NCI-H774 (cell line): ENCODE measurements around the gene MRGPRF.
"Not testable (repeated sequence)": the region's sequence is repeated elsewhere in the genome, so short reads cannot be mapped to it uniquely, and the experiment has no call there.

Source experiments
- DNase-seq: peaks from one replicate; lab custom pipeline; 2025; lab: John Stamatoyannopoulos, UW

MRGPRF gene

GRCh38 chr11:69002570-69003231 lies 10.3 kb downstream of the MRGPRF start:
- no peak for DNase-seq

DNA sequence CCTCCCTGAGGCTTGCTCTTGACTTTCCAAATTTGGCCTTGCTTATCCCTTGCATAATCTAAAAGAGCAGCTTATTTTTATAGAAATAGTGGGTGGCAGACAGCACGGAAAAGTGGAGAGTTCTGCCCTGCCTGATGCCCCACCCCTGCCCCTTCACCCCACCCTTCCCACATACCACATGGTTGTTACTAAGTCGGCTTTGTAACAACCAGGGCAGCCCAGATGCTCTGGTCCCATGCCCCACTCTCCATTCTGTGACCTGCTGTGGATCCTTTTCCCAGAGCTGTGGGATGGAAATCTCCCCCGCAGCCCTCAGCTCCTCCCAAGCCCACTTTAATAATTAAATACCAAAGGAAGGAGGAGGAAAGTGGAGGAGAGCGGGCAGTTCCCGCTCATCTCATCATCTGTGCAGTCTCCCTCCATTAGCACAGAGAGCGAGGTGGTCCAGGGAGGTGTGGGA lies 10.9 kb downstream of the MRGPRF start:
- no peak for DNase-seq

DNA sequence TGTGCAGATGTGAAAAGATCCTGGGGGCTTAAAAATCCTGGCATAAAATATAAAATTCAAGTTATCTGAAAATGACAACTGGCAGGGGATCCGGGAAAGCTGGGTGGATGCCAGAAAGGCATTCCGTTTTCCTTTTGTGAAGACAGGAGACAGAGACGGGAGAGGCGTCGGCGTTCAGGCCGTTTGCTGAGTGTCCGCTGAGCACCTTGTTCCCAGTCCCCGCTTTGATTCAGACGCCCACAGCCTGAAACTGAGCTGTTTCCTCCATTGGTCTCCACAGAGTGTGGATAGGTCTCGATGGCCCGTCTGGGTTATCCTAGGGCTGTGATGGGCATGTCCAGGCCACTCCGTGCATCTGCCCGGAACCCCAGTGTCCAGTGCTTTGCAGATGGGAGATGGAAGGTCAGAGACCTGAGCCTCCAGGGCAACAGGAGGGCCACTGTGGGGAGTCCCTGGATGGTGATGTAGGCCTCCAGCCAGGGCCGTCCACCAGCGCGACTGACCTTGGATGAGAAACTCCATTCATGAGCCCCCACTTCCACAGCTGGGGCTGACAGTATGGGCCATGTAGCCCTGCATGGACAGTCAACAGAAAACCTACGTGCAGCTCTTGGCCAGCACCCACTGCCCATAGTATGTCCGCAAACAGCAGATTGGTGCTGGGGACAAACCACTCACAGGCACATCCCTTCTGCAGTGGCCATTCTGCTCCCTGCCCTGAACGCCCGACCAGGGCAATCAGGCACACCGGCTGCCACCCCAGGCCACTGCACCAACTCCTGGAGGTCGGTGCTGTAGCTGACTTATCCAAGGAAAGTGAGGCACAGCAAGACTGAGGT lies 11.6 kb downstream of the MRGPRF start:
- DNase-seq: no peak

- DNase-seq: no peak
Measured at GRCh38 chr11:69000831-69001242, 12.2 kb downstream of the MRGPRF start.

- no peak for DNase-seq
Measured at GRCh38 chr11:69000391-69000790, 12.7 kb downstream of the MRGPRF start.

GRCh38 chr11:68999748-69000355 lies 13.2 kb downstream of the MRGPRF start:
- DNase-seq: not testable (repeated sequence)

GRCh38 chr11:68999093-68999747 lies 13.8 kb downstream of the MRGPRF start:
- DNase-seq: no peak

GRCh38 chr11:68998390-68998911 lies 14.6 kb downstream of the MRGPRF start:
- DNase-seq: peak; percentile 62

- no peak for DNase-seq
Measured at GRCh38 chr11:68997995-68998348, 15.1 kb downstream of the MRGPRF start.

- DNase-seq: no peak
Measured at GRCh38 chr11:68997124-68997994, 15.7 kb downstream of the MRGPRF start.

DNA sequence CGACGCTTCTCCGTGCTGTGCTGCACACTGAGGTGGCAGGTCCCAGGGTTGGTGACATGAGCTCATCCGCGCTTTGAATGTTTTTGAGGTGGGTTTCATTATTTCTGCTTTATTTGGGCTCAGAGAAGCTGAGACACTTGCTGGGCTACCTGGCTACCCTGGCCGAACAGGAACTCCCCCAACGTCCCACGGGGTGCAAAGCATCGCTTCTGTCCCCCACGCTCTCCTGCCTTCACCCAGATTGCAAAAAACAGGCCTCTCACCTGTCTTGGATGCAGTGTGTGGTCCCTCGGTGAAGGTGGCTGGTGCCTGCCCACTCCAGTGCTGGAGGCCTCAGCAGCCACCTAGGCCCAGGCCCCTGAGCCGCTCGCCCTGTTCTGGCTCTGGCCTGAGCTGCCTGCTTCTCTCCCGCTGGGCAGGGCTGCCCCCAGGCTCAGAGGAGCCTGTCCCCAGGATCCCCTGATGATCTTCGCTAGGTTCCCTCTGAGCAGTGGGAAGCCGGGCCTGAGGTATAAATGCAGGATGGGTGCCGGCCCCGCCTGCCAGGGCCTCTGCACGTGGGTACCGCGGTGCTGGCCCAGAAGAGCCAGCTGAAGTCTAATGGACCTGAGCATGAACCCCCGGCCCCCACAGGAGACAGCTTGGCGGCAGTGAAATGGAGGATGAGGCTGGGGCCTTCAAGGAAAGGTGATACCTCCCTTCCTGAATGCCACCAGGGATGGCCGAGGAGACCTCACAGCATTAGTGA lies 16.5 kb downstream of the MRGPRF start:
- DNase-seq: no peak

DNA sequence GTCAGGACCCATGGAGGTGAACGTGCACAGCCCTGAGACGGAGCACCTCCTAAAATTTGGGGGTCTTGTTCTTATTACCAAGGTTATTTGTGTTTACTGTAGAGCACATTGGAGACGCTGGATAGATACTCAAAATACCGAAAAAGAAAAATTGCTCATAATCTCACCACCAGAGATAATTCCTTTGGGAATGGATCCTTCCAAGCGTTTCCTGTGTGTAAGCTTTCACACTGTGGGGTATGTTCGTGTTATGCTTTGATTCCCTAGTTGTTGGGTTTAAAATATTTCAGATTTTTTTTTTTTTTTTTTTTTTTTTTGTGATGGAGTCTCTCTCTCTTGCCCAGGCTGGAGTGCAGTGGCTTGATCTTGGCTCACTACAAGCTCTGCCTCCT lies 18.2 kb downstream of the MRGPRF start:
- DNase-seq: no peak

GRCh38 chr11:68994161-68994893 lies 18.7 kb downstream of the MRGPRF start:
- no peak for DNase-seq

DNA sequence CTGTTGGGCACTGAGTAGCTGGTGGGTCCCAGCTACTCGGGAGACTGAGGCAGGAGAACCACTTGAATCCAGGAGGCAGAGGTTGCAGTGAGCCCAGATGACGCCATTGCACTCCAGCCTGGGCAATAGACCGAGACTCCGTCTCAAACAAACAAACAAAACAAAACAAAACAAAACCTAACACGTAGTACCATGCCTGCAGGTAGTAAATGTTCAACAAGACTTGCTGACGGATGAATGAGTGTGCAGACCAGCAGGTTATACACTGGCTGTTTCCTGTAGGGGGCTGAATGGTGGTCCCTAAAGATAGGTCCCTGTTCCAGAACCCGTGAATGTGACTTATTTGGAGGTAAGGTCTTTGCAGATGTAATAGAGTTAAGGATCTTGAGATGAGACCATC lies 19.5 kb downstream of the MRGPRF start:
- DNase-seq: no peak

- DNase-seq: no peak
Measured at GRCh38 chr11:68992743-68993255, 20.2 kb downstream of the MRGPRF start.

- DNase-seq: no peak
Measured at GRCh38 chr11:68990995-68991780, 21.9 kb downstream of the MRGPRF start.

DNA sequence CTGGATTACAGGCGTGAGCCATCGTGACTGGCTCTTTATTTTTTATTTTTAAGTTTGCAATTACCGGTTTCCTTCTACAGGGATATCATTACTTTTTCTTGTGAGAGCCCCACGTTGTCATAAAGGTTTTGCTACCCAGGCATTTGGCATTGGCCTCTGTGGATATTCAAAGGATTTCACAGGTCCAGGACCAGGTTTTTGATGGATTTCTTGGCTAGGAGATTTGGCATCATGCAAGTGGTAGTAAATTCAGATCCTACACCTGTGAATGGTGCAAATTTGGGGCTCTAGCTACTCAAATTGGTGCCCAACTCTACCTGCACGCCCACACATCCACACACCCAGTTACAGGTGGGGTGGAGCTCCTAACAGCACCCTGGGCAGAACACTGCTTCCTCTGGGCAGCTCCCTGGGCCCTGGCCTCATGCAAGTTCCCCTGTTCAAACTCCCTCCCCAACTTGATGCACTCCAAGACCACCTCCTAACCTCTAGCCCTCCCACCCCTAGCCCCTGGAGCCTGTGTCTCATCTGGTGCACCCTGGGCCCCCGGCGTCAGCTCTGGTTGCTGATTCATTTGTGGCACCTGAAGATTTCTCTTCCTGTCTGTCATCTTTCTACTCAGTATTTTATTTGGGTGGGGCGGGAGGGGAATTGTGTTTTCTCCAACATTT lies 23.0 kb downstream of the MRGPRF start:
- no peak for DNase-seq

DNA sequence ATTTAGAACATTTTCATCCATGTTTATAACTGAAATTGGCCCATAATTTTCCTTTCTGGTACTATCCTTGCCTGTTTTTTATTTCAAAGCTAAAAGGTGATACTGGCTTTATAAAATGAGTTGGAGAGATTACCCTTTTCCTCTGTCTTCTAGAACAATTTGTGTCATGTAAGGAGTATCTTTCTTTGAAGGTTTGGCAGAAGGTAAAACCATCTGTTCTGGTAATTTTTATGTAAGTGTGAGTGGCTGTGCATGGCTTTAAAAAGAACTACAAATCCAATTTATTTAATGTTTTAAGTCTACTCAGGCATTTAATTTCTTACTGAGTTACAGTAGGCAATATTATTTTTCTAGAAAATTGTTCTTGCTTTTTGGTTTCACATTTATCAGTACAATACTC lies 24.6 kb downstream of the MRGPRF start:
- no peak for DNase-seq
